Measurements from ENCODE around the gene BNIP3.
"Not testable (repeated sequence)": the region's sequence is repeated elsewhere in the genome, so short reads cannot be mapped to it uniquely, and the experiment has no call there.

Gene BNIP3

DNA sequence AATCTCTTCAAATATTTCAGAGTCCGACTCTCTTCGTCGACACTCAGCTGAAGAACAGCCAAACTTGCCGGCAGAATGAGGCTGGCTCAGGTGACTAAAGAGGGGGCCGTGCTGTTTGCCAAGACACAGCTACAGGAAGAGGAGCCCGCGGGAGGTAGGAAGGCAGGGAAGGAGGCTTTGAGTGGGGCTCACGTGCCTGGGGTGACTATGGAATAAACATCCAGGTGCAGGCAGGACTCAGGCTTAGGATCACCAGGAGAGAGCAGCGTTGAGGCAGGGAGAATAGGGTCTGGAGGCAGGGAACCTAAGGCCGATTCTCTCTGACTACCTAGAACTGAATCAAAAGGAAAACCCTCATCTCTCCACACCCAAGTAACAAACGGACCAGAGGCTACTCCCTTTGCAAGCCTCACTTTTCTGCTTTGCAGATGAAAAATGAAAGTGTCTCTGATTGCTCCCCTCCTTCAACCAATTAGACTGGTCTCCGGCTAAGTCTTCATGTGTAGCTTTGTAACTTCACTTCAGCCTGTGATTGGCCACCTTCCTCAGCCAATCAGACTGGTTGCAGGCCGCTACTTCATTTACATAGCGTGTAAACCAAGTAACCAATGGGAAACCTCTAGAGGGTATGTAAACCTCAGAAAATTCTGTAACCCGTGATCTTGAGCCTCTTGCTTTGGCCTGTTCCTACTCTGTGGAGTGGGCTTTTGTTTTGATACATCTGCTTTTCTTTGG is 19.7 kb upstream of the BNIP3 start:
- no peak for DNase-seq (ENCODE audit: low spot score)

GRCh38 chr10:131998845-131999681 is 17.3 kb upstream of the BNIP3 start:
- DNase-seq (ENCODE audit: low spot score) = no peak

DNA sequence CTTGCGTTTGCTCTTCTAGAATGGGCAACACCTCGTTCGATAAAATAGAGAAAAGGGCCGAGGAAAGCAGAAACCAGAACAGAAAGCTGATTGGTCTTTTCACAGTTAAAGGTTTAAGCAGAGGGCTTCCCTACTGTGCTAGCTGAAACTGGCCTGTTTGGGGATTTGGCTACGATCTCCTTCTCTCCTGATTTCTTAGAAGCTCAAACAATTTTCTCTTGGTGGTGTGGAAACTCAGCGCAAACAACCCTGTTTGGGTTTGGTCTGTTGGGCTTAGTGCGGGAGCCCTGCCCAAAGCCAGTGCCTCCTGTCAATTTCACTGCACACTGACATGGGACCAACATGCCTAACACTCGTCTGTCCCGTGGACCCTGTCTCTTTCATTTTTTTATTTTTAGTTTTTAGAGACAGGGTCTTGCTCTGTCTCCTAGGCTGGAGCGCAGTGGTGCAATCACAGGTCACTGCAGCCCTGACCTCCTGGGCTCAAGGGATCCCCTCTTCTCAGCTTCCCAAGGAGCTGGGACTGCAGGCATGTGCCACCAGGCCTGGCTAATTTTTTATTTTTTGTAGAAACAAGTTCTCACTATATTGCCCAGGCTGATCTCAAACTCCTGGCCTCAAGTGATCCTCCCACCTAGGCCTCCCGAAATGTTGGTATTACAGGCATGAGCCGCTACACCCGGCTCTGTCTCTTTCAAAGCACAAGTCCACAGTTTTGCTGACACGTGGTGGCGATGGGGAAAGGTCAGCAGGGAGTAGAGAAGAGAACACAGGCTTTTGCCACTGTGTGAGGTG is 16.5 kb upstream of the BNIP3 start:
- no peak for DNase-seq (ENCODE audit: low spot score)

DNA sequence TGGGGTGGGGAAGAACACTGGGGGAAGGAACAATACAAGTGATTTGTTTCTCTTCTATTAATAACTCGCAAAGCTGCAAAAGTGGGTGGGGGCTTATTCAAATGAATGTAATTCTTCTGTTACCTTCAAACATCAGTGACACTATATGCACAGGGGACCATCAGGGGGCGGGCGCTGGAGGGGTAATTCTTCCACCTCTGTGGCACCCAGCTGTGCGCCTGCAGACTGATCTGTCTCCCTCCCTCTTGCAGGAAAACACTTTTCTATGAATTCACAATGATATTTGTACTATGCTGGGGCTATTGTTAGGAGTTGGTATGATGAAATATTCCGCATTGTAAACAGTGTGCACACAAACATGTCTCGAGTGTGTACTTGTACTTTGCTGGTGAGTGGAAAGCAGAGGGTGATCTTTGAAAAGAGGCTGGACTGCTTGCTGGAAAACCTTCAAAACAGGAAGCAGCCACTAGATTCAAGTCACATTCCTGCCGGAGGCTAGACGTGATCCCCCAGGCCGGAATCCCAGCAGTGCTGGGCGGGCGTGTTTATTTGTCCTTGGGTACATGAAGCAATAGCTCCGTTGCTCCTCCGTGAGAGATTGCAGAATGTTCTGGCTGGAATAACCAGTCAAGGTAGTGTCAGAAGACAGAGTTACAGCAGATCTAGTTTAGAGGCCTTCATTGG is 15.8 kb upstream of the BNIP3 start:
- DNase-seq (ENCODE audit: low spot score) = no peak

DNA sequence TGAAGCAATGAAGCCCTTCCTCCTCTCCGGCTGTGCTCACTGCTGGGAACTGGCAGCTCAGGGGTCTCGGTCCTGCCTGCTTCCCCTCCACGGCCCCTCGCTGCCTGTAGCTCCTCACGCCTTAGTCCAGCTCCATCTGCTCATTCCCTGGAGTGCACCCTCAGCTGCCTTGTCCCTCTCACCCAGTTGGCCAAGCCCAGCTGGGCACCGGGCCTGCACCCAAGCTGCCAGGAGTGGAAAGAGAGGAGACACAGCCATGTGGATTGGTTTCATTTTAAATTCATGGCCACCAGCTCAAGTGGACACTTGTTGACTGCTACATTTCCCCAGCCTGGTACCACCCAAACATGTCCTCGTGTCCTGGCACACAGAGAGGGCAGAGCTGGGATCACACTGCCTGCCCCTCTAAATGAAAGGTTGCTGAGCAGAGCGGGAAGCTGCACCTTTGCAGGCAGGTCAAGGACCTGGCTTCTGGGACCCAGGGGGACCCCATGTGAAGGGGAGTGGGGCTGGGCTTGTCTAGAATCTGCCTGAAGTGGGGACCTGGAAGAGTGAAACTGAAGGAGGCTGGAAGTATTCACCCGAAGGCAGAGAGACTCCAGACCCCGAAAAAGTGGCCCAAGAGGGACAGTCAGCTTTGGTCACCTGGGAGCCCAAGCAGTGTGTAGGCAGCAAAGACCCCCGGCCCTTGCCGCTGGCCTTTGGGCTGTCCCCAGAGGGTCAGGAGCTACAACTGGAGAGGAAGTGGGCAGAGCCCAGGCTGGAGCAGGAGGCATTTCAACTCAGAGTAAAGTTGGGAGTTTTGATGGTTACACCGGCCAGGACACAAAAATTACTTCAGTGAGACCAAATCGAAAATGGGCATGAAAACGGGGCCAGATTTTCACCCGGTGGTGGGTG is 15.0 kb upstream of the BNIP3 start:
- no peak for DNase-seq (ENCODE audit: low spot score)

DNA sequence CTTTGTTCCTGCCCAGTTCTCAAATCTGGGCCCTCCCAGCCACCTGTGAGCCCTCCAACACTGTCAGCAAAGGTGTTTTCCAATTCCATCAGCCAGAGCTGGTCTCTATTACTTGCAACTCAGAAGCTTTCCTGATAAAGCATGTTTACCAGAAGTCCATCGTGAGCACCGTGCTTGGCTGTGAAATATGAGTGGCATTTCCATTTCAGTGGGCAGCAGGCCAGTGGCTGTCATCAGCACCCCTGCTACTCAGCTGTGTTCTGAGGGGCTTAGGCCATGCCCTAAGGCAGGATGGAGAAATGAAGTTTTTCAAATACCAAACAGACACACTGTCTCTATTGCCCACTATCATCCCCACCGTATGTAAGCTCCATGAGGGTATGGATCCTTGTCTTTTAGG is 12.7 kb upstream of the BNIP3 start:
- no peak for DNase-seq (ENCODE audit: low spot score)

GRCh38 chr10:131993275-131993674 is 11.6 kb upstream of the BNIP3 start:
- DNase-seq (ENCODE audit: low spot score) = no peak

DNA sequence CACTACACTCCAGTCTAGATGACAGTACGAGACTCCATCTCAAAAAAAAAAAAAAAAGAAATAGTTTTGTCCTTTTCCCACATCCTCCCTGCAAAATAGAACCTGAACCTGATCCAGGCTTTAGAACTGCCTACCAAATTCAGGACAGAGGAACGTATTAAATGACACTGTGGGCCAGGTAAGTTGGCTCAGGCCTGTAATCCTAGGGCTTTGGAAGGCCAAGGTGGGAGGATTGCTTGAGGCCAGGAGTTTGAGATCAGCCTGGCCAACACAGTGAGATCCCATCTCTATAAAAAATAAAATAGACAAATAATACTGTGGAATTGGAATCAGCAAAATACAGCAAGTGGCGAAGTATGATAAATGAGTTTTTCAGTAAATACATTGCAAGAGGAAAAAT is 10.0 kb upstream of the BNIP3 start:
- DNase-seq (ENCODE audit: low spot score) = no peak

DNA sequence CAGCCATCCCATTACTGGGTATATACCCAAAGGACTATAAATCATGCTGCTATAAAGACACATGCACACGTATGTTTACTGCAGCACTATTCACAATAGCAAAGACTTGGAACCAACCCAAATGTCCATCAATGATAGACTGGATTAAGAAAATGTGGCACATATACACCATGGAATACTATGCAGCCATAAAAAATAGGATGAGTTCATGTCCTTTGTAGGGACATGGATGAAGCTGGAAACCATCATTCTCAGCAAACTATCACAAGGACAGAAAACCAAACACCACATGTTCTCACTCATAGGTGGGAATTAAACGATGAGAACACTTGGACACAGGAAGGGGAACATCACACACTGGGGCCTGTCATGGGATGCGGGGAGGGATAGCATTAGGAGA is 6.1 kb upstream of the BNIP3 start:
- DNase-seq (ENCODE audit: low spot score) = not testable (repeated sequence)

- DNase-seq (ENCODE audit: low spot score) = not testable (repeated sequence)
Measured at GRCh38 chr10:131987301-131987700, 5.6 kb upstream of the BNIP3 start.

- DNase-seq (ENCODE audit: low spot score) = not testable (repeated sequence)
Measured at GRCh38 chr10:131986851-131987250, 5.1 kb upstream of the BNIP3 start.

GRCh38 chr10:131983780-131984179 is 2.1 kb upstream of the BNIP3 start:
- no peak for DNase-seq (ENCODE audit: low spot score)

GRCh38 chr10:131982796-131983195 is 1.1 kb upstream of the BNIP3 start:
- no peak for DNase-seq (ENCODE audit: low spot score)

DNA sequence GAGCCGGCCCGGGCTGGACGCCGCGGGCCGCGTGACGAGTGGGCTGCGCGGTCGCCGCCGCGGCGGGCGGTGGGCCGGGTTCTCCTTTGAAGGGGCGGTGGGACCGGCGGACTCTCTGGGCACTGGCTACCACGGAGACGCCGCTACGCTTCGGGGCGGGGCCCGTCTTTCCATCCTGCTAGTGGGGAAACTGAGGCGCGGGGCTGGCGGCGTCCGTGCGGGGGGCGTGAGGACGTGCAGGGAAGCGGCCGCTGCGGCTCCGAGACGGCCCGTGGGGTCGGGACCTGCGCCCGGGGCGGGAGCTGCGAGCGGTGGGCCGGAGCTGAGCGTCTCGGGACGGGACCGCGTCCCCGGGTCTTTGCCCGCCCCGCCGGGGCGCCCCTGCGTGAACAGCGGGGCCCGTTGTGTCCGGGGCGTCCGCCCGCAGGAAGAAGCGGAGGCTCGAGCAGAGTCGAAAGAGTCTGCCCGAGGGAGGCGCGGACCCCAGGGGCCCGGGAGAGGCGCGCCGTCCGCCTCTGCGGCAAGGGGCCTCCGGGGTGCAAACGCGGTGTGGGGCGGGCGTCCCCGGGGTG is 548 bp upstream of the BNIP3 start:
- DNase-seq (ENCODE audit: low spot score) = no peak

- DNase-seq (ENCODE audit: low spot score) = no peak
Measured at GRCh38 chr10:131980761-131981428, 828 bp downstream of the BNIP3 start.

DNA sequence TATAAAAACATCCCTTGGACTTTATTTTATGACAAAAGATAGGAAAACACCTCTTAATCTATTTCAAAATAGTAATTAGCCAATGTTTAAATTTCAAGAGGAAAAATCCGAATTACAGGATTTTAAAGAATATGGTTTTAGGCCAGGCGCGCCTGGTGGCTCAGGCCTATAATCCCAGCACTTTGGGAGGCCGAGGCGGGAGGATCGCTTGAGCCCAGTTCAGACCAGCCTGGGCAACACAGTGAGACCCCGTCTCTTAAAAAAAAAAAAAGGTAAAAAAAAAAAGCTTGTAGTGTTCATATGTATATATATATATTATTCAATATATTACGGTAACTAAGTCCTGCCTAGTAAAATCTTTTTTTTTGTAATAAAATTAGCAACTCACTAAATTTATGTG is 1.4 kb downstream of the BNIP3 start:
- DNase-seq (ENCODE audit: low spot score) = no peak

GRCh38 chr10:131979821-131980270 is 1.9 kb downstream of the BNIP3 start:
- no peak for DNase-seq (ENCODE audit: low spot score)

- DNase-seq (ENCODE audit: low spot score) = no peak
Measured at GRCh38 chr10:131979336-131979735, 2.4 kb downstream of the BNIP3 start.

DNA sequence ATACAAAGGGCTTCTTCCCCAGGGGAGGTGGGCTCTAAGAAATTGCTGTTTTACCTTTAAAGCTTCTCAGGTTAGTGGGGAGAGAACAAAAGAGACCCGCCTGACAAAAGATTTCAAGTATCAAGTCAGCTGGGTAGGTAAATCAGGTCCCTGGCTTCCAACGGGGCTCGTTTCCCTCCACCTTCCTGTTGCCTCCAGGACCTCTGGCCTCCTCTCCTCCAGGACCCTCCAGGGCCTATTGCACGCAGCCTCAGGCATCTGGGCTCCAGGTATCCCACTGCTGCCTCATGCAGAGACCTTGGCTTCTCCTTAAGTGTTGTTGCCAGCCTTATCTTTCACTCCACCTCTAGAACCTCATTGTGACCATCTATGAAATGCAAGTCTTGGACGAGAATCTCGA is 2.9 kb downstream of the BNIP3 start:
- no peak for DNase-seq (ENCODE audit: low spot score)

DNA sequence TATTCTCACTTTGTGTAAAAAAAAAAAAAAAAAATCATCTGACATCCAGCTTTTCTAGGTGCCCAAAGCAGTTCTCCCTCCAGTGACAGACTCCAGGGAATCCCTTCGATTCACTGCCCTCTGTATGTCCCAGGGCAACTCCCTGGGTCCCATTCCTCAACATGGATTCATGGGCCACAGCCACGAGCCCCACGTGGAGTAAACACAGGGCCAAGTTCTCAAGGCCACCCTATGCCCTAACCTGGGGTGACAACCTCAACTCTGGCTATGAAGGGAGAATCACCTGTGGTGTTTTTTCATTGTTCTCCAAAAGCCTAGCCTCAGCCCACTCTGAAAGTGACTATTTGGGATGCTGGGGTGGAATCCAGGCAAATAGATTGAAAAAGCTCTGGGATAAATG is 3.4 kb downstream of the BNIP3 start:
- DNase-seq (ENCODE audit: low spot score) = no peak
